Fibroblast of pulmonary artery (primary cell): Measurements from ENCODE around the gene PGAM2.

Source experiments
- DNase-seq: peaks from one replicate; pipeline ENCODE4 v3.0.0-alpha.2; 2010; ENCODE audit warnings: low read depth
- H3K4me3 ChIP-seq: replicated peaks from 2 replicates; pipeline ENCODE4 v1.5.1; 2011; ENCODE audit warnings: low read depth, mild to moderate bottlenecking, control low read depth, low read length, moderate library complexity
- TF ChIP-seq, protein P1 (sequence below): IDR thresholded peaks from 2 replicates; pipeline ENCODE4 v1.5.1; 2011; ENCODE audit warnings: mild to moderate bottlenecking, control low read depth, low read length, inconsistent platforms; ENCODE audit errors: missing control alignments

The PGAM2 gene

DNA sequence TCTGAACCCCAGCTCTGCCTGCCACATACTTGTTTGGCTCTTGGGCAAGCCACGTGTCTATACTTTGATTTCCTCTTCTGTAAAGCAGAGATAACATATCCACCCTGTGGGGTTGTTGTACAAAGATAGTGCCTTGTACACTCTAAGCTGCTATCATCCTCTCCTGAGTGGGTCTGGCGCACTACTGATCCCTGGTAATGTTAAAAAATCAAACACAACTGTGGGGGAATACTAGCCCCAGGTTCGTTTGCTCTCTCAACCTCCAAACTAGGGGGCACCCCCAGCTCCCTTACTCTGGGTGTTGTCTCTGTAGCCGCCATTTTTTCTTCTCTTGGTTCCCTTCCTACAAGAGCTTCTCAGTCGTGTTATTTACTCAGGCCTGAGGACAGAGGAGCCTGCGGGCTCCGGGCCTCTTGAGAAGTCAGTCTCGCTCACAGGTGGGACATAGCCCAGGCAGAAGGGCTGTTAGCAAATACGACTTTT is 15.9 kb upstream of the PGAM2 start:
- no peak for DNase-seq
- peak overlapping the region; percentile 80 for H3K4me3 ChIP-seq
- TF ChIP-seq, protein P1, sequence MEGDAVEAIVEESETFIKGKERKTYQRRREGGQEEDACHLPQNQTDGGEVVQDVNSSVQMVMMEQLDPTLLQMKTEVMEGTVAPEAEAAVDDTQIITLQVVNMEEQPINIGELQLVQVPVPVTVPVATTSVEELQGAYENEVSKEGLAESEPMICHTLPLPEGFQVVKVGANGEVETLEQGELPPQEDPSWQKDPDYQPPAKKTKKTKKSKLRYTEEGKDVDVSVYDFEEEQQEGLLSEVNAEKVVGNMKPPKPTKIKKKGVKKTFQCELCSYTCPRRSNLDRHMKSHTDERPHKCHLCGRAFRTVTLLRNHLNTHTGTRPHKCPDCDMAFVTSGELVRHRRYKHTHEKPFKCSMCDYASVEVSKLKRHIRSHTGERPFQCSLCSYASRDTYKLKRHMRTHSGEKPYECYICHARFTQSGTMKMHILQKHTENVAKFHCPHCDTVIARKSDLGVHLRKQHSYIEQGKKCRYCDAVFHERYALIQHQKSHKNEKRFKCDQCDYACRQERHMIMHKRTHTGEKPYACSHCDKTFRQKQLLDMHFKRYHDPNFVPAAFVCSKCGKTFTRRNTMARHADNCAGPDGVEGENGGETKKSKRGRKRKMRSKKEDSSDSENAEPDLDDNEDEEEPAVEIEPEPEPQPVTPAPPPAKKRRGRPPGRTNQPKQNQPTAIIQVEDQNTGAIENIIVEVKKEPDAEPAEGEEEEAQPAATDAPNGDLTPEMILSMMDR, result no peak

DNA sequence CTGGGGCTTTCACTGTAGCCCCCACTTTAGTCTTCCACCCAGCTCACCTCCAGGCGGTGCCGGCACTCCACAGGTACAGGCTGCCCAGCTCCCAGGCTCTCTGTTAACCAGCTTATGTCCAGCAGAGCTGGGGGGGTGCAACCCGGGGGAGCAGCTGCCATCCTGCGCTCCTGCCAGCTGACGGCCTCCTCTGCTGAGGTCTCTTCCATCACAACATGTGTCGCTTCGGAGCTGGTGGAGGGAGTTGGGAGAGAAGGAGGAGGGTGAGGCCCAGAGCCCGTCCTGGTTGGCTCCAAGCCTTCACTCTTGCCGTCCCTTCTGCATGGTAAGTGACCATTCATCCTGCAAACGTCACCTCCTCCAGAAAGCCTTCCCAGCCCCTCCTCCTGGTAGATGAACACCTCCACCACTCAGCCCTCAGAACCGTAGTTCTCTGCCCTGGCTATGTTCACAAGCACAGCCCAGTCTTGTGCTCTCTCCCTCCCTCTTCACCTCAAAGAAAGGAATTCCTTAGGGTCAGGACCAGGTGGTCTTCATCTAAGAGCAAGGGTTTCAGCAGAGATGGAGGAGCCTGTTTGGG is 15.4 kb upstream of the PGAM2 start:
- H3K4me3 ChIP-seq, result peak overlapping the region; percentile 80
- DNase-seq, result no peak
- TF ChIP-seq, protein P1, result no peak

DNA sequence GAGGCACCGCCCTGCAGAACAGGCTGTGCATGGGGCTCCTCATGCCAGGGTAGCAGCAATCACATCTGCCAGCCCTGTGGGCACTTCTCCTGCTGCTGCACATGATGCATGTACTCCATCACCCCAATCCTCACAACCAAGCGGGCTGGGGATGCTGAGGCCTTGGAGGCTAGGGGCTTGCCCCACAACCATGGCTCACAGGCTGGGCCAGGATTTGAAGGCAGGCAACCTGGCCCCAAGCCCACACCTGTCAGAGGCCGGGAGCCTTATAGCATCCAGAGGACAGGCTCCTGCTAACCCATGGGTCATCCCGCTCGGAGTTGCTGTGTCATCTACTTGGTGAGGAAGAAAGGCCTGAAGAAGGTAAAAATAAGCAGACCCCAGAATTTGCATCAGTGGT is 14.8 kb upstream of the PGAM2 start:
- DNase-seq, result no peak
- no peak overlapping the region for H3K4me3 ChIP-seq
- TF ChIP-seq, protein P1, result no peak

DNA sequence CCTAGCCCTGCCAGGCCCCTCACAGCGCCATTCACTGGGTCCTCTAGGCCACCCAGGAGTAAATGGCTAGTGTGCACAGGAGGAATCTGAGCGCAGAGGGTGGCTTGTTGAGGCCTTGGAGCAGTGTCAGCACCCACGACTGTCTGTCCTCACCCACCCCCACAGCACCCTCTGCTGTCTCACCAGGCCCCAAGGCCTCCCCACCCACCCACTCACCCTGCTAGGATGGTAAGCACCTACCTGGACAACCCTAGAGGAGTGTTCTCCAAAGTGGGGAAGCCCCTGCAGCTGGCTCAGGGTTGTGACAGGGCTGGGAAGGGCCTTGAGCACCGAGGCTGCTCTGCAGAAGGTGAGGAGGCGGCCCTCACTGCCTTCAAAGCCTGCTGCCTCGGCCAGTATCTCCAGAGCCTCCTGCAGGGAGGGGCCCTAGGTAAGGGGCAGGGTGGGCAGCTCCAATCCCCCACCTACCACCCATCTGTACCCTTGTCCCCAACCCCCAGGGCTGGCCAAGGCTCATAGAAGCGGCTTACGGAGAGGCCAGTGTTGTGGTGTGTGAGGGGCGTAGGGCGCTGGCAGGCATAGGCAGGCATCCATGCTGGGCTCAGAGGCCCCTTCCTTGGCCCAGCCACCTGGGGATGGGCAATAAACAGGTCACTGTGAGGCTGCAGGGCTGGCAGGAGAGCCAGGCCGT is 14.1 kb upstream of the PGAM2 start:
- no peak overlapping the region for H3K4me3 ChIP-seq
- no peak for DNase-seq
- TF ChIP-seq, protein P1, result no peak

DNA sequence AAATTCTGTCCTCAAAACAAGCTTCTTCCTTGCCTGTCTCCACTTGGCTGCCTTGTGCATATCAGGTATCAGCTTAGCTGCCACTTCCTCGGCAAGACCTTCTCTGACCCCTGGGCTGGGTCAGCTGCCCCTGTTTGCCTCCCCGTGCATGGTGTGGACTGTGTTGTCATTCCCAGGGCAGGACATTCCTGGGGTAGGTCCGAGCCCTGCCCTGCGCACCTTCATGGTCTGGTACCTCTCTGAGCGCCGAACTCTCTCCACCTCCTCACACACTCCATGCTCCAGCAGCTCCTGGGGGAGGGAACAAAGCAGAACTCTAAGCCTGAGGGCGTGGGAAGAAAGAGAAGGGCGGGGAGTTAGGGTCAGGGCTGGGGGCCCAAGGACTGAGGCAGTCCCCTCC is 13.2 kb upstream of the PGAM2 start:
- TF ChIP-seq, protein P1, result no peak
- DNase-seq, result no peak
- H3K4me3 ChIP-seq, result no peak overlapping the region

DNA sequence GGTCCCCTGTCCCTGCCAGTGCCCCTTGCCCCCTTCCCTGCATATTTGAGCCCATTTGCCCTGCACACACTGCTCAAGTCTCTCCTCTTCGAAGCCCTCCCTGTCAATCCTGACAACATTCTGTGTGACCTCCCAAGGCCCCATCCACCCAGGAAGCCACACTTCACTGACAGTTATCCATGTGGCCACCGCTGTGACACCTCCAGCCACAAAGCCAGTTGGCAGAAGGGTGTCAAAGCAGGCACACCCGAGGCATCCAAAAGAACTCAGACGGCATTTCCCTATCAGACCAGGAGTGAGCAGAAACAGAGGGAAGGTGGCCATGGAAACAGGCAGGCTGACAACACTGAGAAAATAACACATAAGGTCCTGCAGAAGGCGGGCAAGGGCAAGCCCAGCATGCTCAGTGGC is 12.3 kb upstream of the PGAM2 start:
- TF ChIP-seq, protein P1, result no peak
- no peak for DNase-seq
- H3K4me3 ChIP-seq, result no peak overlapping the region

DNA sequence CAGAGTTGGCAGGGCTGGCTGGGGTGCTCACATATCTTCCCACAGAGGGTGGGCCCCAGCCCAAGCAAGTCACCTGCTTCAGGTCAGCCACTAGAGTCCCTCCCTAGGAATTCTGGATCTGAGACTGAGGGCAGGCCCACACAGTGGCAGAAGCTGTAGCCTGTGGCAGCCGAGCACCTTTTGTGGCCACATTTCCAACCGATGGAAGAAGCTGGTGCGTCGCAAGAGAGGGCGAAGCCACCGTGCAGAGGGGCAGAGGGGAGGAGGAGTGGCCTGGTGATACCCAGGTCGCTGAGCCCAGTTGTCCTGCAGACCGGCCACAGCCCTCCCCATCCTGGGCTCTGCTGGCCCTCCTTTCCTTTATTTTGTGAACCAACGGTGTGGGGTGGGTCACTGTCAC is 11.7 kb upstream of the PGAM2 start:
- no peak for DNase-seq
- TF ChIP-seq, protein P1, result no peak
- no peak overlapping the region for H3K4me3 ChIP-seq
